SW 1271 (cell line): ENCODE results near the gene XRCC5.
"Not testable (repeated sequence)": the region's sequence is repeated elsewhere in the genome, so short reads cannot be mapped to it uniquely, and the experiment has no call there.

ENCODE experiments used
- DNase-seq, 2 experiments: peaks; one replicate each; lab custom pipeline; 2025; lab: John Stamatoyannopoulos, UW

XRCC5 gene

DNA sequence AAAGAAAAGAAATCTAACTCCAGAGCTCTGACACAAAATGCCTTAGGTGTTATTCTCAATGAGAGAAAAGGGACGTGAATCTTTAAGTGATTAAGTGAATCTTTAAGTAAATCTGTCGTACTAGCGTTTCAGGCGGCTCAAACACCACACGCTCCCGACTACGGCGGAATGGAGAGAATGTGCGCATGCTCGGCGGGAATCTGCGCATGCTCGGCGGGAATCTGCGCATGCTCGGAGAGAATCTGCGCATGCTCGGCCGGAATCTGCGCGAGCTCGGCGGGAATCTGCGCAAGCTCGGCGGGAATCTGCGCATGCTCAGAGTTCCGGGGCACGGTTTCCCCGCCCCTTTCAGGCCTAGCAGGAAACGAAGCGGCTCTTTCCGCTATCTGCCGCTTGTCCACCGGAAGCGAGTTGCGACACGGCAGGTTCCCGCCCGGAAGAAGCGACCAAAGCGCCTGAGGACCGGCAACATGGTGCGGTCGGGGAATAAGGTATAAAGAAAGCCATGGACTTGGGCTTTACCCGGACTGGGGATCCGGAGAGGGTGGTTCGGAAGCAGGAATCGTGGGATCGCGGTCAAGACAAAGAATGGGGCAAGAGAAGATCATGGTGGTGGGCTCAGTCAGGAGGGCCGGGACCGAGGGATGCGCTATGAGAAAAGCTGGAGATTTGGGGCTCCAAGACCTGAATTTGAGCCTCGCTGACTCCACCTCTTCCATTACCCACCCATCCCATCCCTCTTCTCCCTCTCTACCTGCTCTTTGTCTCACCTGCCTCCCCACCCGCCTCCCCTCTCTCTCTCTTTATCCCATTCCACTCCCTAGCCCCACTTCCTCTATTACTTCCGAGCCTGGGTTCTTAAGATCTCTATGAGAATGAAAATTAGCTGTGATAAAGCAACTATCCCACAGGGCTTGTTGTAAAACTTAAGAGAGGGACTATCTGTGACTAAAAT, at the start of gene XRCC5:
TSS of gene XRCC5 (plus strand) at position 382 of the 955 bp plus-strand sequence. CDS start at position 471, 89 bp downstream.
- peak; percentile 80 to 89 for DNase-seq

DNA sequence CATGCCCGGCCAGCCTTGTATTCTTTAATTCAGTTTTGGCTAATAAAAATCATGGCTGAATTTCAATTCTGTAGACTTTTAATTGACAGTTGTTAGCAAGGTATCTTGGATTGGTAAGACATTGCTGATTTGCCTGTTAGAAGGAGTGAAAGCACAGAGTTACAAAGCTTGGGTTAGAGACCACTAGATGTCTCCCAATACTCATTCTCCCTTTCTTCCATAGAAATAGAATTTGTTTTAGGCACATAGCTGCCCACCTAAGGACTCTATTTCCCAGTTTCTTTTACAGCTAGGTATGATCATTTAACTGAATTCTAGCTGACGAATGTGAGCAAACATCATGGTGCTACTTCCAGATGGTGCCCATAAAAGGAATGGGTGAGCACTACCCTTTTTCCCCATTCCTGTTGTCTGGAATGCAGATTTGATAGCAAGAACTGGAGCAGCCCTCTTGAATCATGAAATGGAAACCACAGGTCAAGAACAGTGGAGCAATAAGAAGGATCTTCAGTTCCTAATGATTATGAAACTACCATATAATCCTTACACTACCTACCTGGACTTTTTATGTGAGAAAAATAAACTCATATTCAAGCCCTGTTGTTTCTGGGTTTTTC, 45.0 kb upstream of the XRCC5 start:
- DNase-seq: peak in 1 of 2 experiments; percentile 6

DNA sequence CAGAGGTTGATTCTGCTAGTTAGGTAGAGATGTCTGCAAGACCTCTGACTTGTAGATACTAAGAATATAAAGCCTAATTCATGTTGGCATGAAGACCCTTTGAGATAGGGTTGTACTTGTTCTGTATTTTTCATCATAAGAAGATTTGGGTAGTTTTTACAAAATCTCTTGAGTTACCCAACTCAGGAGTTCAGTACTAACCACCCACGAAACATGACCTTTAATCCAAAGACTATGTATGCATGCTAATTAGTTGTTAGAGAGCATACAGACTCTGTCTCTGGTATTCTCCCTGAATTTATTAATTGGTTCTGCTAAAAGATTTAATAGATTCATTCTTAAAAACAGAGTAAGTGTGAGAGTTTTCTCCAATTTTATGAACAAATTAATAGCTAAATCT, 44.5 kb upstream of the XRCC5 start:
- DNase-seq: no peak

DNA sequence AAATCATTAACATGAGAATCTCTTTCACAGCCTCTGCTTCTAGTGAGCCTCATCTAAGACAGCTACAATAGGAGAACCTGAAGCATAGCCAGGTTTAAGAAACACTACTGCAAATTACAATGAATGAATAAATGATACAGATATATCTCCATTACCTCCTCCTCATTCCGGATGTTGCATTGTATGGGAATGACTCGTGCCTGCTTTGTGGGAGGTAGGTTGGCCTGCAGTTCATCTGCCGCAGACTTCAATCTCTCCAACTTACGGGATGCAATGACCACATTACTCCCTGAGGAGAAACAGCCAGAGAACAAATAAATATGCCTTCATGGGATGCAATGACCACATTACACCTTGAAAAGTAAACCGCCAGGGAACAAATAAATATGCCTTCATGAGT, 42.9 kb upstream of the XRCC5 start:
- DNase-seq: no peak

DNA sequence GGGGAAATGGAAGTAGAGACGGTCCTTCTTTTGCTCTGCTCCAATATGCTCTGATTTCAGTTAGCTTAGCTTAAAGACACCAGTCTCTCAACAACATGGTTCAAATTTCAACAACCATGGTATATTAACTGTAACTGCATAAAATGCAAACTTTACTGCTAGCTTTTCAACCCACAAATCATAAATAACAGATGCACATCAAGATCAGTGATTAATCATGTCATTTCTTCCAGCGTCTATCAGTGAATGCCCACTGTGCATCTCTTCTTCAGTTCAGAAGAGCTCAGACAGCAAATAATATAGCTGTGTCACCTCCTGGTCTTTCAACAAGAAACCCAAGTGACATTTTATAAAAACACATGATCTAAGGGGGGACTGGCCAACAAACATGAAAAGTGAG, 40.1 kb upstream of the XRCC5 start:
- no peak for DNase-seq

DNA sequence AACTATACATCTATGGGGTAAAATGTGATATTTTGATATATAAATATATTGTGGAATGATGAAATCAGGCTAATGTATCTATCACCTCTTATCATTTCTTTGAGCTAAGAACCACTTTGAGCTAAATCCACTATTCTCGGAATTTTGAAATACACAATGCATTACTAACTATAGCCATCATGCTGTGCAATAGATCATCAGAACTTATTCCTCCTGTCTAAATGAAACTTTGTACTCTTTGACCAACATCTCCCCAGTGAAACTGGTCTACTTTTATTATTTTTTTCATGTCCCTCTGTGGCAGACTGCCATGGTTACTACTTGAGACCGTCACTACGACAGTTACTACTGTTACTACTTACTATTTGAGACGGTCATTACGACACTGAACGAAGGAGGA, 39.0 kb upstream of the XRCC5 start:
- DNase-seq: no peak

DNA sequence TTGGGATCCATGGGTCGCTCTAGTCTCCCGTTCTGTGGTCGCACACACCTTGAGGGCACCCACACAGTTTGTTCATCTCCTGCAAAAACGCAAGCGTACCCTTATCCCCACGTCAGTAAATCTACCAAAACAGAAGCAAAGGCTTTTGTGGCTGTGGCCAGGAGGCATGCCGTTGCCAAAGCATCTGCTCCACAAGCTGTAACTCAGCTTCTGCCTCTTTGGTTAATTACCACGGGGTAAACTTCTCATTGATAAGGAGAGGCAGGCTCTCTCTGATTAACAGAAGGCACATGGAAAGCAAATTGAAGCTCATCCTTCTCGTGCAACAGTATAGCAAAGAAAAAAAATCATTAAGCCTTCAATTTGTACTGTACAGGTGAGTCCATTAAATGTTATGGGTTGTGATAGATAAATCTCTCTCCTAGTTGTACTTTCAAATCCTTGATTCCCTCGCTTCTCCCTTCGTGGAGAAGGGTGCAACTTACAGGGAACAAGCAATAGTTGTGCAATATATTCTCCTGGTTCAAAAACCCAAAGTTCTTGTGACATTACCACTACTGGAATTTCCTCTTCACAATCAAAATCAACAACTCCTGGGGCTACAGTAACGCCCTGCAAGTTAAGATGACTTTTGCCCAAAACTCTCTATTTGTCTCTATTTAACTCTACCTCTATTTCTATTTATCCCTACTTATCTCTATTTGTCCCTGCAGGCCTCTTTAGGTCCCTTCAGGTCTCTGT, 37.9 kb upstream of the XRCC5 start:
- DNase-seq: no peak

DNA sequence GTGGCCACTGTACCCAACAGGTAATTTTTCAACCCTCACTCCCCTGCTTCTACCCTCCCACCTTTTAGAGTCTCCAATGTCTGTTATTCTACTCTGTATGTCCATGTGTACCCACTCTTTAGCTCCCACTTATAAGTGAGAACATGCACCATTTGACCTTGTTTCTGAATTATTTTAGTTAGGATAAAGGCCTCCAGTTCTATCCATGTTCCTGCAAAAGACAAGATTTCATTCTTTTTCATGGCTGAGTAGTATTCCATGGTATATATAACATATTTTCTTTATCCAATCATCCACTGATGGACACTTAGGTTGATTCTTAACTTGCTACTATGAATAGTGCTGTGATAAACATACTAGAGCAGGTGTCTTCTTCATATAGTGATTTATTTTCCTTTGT, 36.7 kb upstream of the XRCC5 start:
- no peak for DNase-seq

DNA sequence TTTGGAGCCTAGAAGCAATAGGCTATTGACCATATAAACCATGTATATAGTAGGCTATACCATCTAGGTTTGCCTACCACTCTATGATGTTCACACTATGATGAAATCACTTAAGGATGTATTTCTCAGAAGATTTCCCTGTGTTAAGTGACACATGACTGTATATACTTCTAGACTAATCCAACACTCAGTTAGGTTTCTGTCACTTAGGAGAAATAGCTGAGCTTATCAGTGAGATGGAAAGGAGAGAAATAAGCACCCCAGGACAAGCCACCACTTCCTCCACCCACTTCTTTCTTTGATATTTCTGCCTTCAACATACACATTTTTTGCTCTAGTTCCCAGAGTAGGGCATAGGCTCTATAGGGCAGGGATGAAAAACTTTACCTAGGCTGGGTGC, 35.4 kb upstream of the XRCC5 start:
- no peak for DNase-seq

DNA sequence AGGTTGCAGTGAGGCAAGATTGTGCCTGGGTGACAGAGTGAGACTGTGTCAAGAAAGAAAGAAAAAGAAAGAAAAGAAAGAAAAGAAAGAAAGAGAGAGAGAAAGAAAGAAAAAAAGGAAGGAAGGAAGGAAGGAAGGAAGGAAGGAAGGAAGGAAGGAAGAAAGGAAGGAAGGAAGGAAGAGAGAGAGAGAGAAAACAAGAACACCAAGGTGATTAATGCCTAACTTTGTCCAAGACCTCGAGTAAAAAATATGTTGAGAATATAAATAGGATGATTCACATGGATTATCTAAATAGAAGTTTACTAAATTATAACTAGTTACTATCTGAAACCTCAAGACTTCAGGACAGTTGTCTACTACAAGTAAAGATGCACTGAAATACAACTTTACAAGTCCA, 34.8 kb upstream of the XRCC5 start:
- DNase-seq: no peak

DNA sequence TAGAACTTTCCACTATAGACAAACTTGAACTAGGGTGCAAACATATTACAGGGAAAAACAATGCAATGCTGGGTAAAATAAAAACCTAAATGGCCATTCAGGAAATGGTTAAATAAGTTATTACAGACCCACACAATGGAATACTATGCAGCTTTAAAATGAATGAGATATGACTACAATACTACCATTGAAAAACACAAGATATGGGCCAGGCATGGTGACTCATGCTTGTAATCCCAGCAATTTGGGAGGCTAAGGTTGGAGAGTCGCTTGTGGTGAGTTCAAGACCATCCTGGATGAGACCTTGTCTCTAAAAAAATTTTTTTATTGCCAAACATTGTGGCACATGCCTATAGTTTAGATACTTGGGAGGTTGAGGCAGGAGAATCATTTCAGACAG, 34.4 kb upstream of the XRCC5 start:
- DNase-seq: no peak

DNA sequence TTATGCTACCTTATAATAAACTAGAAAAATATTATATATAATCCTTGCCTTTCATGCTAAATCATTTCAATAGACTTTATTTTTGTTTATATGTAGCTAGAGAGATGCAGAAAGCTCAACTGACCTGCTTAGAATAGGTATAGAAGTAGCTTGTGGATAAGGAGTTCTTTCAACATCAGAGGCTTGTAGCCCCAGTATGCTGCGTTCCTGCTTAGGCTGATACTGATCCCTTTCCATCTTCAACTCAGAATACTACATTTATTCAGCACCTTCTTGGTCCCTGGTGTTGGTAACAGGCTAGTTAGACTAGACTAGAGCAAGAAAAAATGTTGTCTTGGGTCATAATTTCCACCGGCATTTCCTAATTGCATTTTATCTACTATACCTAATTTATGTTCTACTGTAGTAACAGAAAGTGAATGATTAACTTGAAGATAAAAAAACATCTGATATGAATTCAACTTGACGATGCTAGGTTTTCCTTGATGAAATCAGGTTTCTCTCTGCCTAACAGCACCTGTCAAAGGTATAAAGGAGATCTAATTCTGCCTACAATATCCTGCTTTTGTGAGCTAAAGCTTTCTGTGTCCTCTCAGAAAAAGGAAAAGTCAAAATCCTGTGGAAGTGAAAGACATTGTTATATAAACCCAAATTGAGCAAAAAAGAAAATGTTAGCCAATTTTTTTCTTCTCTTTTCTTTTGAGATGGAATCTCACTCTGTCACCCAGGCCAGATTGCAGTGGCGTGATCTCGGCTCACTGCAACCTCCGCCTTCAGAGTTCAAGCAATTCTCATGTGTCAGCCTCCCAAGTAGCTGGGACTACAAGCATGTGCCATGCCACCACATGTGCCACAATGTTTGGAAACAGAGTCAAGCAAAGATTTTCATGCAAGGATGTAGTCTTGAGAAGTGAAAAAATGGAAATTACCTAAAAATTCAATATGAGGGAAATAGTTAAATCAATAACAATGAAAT, 33.4 kb upstream of the XRCC5 start:
- no peak for DNase-seq

DNA sequence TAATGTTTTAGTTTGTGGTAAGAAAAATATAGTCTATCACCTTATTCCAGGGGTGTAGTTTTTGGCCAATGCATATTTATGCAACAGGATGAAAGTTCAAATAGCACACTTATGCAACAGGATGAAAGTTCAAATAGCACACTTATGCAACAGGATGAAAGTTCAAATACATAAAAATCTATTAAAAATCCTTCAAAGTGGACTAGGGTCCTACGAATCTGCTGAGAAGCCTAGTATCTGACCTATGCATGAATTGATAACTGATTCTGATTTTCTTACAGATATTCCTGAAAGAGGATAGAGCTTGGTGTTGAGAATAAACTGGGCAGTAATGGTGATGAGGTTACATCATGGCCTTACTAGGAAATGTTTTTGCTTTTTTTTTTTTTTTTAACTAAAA, 30.4 kb upstream of the XRCC5 start:
- DNase-seq: no peak

DNA sequence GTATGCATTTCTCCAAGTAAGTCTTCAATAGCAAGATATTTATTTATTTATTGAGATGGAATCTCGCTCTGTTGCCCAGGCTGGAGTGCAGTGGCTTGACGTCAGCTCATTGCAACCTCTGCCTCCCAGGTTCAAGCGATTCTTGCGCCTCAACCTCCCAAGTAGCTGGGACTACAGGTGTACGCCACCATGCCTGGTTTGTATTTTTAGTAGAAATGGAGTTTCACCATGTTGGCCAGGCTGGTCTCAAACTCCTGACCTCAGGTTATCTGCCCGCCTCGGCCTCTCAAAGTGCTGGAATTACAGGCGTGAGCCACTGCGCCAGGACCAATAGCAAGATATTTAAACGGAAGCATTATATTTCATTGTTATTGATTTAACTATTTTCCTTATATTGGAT, 29.1 kb upstream of the XRCC5 start:
- not testable (repeated sequence) for DNase-seq

DNA sequence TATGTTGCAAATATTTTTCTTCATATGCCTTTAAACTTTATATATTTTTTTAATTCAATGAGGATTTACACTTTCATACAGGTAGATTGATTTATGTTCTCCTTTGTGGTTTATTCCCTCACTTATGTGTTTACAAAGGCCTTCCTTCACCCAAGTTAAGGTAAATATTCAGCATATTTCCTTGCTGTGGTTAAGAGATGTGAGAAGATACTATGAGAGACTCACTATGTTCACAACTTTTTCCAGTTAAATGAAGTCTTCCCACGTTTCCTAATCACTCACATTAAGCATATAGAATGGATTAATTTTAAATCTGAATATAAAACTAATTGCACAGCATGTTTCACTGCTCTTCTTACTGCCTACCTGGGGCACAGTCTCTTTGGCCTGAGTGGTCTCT, 28.1 kb upstream of the XRCC5 start:
- no peak for DNase-seq

DNA sequence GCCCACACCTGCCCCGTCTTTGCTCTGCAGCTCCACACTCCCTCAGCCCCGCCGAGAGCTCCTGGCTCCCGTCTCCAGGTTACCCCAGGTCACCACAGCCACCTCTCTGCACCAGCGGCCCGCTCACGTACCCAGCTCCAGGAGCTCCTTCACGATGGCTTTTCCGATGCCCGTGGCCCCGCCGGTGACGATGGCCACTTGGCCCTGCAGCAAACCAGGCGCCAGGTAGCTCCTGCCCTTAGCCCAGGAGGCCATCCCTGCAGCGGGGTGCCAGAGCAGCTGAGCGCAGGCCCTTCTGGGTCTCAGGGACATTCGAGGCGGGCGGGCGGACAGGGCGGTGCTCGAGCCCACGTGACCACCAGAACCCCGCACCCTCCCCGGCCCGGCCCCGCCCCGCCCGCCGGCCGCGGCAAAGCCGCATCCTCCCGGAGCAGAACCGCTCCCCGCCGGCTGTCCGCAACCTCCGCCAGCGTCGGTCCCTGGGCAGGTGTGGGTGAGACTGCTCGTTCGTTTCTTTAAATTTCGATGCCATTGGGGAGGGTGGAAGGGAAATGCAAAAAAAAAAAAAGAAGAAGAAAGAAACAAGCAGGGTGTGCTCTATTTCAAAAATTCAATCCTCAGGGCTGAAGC, 27.5 kb upstream of the XRCC5 start, which contains the start of the genes PECR and TMEM169:
TSS of gene PECR (minus strand) at position 323 of the 630 bp plus-strand sequence. CDS start at position 255, 68 bp downstream.
TSS of gene TMEM169 (plus strand) at position 433 of the 630 bp plus-strand sequence. CDS start 14,045 bp downstream, outside the sequence.
- peak in 1 of 2 experiments; percentile 30 for DNase-seq

DNA sequence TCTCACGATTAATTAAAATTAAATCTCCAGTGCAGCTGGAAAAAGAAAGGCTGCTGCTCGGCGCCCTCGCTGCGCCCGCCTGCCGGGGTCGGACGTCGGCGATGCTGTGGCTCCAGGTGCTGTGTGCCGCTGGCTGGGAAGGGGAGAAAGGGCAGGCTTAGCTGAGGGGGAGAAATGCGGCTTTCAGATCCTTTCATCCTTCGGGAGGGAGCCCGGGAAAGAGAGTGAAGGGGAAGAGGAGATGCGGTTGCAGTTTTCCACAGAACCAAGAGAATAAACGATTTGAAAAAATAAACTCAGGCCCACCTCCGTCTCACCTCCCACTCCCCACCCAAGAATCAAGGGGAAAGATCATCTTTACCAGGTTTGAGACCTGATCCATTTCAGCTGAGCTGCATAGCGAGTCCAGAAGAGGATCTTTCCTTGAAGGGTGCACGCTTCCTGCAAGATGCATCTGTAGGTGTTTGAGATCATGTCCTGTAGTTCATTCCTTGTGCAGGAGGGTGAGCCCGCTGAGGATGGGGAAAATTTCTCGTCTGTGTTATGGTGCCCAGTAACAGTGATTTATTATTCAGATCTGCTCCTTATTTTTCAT, 26.9 kb upstream of the XRCC5 start:
- no peak for DNase-seq

DNA sequence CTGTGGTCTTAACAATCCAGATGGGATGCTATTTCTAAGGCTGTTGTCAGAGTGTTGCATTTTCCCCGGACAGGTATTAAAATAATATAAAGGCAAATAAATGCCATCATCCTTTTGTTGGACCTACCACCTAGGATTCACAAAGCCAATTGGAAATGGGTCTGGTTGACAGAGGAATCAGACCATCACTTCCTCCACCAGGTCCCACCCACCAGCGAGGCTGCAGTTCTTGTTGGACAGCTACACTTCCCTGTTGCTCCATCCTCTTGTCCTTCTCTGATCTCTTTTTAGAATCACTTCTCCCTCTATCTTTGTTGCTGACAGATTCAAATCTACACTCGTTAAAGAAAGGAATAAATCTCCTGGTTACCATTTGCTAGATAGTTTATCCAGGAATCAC, 26.3 kb upstream of the XRCC5 start:
- DNase-seq: no peak

DNA sequence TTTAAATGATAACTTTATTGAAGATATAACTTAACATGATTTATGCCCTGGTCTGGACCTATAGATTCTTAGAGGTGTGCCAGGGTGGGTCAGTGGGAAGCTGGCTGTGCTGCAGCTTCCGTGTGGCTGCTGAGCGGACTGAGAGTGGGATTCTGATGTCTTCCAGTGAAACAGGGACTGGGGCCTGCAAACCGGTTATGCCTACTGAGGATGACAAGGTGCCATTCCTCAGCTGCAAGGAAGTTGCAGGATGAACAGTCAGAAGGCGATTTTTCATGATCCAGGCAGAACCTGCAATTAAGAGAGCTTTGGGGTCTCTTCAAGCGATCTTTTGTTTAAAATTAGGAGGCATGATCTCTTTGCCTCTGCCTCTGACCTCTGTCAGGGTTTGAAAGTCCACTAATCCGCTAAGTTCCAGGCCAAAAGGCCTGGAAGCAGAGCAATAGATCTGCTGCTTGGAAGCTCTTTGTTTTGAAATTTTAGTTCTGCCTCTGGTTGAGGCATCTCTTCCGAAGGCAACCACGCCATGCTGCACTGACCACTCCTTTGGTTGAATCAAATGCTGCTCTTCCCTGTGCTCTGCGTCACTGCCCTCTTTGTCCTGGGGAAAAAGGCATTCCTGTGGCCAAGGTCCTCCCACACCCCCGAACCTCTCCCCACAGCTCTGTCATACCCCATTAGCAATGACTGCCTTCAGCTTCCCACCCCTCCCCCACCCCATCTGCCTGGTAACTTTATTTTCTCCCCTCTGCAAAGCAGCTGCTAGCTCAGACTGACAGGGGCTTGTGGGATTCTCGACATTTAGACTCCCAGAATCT, 25.5 kb upstream of the XRCC5 start:
- DNase-seq: no peak
